GM20000 (cell line): Measurements from ENCODE around the gene CLSTN2.

ENCODE experiments used
- DNase-seq: peaks from one replicate; pipeline ENCODE4 v3.0.0; 2012; ENCODE audit warnings: low spot score
- CTCF ChIP-seq: IDR thresholded peaks from 2 replicates; pipeline ENCODE4 v1.5.1; 2012; ENCODE audit warnings: mild to moderate bottlenecking, control low read depth; ENCODE audit errors: extremely low read depth, missing control alignments

The CLSTN2 gene

GRCh38 chr3:139897759-139898158 lies 37.2 kb upstream of the CLSTN2 start:
- no peak for DNase-seq
- TF ChIP-seq CTCF: no peak

- no peak for TF ChIP-seq CTCF
- no peak for DNase-seq
Measured at GRCh38 chr3:139906418-139906817, 28.6 kb upstream of the CLSTN2 start.

- TF ChIP-seq CTCF: no peak
- DNase-seq: no peak
Measured at GRCh38 chr3:139909811-139910210, 25.2 kb upstream of the CLSTN2 start.

- TF ChIP-seq CTCF: no peak
- DNase-seq: no peak
Measured at GRCh38 chr3:139916271-139916670, 18.7 kb upstream of the CLSTN2 start.

- DNase-seq: no peak
- TF ChIP-seq CTCF: no peak
Measured at GRCh38 chr3:139917226-139917785, 17.7 kb upstream of the CLSTN2 start.

- no peak for DNase-seq
- TF ChIP-seq CTCF: no peak
Measured at GRCh38 chr3:139928708-139929505, 6.1 kb upstream of the CLSTN2 start.

GRCh38 chr3:139930211-139930610 lies 4.8 kb upstream of the CLSTN2 start:
- DNase-seq: no peak
- no peak for TF ChIP-seq CTCF
